ENCODE results near the gene CSF2.
A peak's percentile ranks its signal among the peaks of the same experiment; 100 is the strongest.

CSF2 gene

DNA sequence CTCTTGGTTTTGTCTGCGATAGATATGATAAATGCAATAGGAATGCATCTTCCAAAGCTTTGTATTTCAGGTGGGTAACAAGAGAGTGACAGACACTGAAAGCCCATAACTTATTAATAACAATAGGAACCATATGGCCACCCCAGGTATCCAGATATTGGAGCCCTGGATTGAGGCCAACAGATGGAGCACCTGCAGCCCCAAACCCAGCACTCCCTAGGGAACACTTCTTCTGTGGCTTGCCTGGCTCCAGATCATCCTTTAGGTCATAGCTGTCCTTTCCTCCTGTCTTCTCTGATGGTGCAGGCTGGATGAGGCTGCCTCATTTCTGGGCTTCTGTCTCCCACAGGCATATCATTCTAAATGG, 18.2 kb upstream of the CSF2 start:
- DNase-seq (ENCODE audit: low read depth), result no peak

DNA sequence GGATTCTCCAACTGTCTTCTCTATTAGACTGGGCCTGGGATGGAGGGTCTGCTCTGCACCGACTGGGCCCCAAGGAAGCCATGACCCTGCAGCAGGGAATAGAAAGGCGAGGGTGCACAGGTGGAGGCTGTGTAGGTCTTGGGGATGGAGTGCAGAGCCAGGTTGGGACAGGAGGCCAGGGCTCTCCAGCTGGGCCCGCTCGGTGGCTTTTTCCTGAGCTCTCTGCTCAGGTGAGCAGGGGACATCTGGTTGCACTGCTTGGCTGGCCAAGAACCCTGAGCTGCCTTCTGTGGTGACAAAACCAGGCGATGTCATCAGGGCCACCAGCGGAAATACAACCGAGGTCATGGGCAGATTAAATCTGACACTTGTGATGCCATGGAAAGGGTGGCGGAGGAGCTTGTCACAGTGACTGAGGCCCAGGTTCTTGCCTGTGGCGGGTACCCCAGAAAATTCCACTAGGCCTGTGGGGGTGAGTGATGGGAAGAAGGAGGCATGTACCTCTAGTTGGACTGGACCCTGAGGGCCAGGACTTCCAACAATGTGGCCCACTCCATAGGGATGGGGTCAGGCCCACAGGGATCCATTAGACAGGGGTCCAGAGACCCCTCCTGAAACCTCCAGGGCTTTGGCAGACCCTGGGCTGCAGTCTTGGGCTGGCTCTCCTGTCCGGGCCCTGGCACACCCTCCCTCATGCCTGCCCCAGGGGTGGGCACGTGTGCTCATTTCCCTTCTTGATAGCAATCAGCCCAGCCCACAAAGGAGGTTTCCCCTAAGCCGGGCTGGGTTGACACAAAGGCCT, 17.6 kb upstream of the CSF2 start:
- no peak for DNase-seq (ENCODE audit: low read depth)

- DNase-seq (ENCODE audit: low read depth), result no peak
Observed at GRCh38 chr5:132056610-132057497, 16.7 kb upstream of the CSF2 start.

- no peak for DNase-seq (ENCODE audit: low read depth)
Observed at GRCh38 chr5:132057498-132058255, 15.9 kb upstream of the CSF2 start.

DNA sequence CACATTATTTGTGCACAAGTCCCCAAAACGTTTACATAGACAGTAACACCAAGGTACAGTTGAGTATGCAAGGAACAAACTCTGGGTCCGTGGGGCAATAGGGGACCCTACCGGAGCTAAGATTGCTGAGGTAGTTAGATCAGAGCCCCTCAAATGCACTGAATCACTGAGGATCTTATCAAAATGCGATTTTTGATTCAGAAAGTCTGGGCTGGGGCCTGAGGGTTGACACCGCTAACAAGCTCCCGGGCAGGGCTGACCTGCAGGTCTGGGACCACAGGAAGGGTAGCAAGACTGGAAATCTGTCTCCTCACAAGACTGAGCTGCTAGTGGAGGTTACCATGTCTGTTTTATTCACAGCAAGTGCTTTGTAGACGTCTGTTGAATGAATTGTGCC, 14.9 kb upstream of the CSF2 start:
- no peak for DNase-seq (ENCODE audit: low read depth)

DNA sequence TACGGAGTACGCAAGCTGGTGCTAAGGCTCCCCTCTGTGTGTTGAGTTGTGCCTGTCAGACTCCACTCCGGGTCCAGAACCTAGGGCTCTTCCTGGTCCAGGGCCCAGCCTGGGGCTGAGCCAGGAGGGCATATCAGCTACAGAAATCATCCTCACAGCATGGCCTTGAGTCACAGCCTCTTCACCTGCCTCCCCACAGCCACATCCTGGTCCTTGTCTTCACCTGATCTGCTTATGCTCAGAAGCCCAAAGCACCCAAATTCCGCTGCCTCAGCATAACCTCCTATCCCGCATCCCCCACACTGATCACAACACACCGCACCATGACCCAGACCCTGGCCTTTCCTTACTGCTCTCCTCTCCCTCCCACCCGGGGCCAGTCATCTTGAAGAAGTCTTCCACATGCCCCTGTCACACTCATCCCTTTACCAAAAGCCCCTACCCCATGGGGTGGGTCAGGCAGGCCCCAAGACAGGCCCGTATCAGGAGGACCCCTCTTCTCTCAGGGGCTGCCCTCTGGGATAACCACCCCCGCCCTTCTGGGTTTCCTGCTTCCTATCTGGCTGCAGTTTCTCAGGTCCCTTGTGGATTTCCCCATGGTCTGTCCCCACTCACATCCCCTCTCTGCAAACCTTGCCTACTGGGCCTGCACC, 14.4 kb upstream of the CSF2 start:
- DNase-seq (ENCODE audit: low read depth), result no peak

- DNase-seq (ENCODE audit: low read depth), result no peak
Observed at GRCh38 chr5:132059696-132060500, 13.7 kb upstream of the CSF2 start.

DNA sequence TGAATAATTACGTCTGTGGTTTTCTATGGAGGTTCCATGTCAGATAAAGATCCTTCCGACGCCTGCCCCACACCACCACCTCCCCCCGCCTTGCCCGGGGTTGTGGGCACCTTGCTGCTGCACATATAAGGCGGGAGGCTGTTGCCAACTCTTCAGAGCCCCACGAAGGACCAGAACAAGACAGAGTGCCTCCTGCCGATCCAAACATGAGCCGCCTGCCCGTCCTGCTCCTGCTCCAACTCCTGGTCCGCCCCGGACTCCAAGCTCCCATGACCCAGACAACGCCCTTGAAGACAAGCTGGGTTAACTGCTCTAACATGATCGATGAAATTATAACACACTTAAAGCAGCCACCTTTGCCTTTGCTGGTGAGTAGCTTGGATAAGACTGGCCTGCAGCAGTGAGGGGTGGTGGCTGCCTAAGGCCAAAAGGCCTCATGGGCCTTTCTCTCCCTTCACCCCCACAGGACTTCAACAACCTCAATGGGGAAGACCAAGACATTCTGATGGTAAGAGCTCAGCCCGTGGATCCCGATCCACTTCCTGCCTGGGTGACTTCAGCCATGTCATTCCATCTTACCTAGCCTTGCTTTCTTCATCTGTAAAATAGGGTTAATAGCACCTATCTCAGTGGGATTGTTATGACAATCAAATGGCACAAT, 13.0 kb upstream of the CSF2 start, which contains the start of gene IL3:
Gene IL3 (plus strand): TSS at position 155 of the 661 bp plus-strand sequence. CDS start 52 bp downstream, at position 207.
- no peak for DNase-seq (ENCODE audit: low read depth)

DNA sequence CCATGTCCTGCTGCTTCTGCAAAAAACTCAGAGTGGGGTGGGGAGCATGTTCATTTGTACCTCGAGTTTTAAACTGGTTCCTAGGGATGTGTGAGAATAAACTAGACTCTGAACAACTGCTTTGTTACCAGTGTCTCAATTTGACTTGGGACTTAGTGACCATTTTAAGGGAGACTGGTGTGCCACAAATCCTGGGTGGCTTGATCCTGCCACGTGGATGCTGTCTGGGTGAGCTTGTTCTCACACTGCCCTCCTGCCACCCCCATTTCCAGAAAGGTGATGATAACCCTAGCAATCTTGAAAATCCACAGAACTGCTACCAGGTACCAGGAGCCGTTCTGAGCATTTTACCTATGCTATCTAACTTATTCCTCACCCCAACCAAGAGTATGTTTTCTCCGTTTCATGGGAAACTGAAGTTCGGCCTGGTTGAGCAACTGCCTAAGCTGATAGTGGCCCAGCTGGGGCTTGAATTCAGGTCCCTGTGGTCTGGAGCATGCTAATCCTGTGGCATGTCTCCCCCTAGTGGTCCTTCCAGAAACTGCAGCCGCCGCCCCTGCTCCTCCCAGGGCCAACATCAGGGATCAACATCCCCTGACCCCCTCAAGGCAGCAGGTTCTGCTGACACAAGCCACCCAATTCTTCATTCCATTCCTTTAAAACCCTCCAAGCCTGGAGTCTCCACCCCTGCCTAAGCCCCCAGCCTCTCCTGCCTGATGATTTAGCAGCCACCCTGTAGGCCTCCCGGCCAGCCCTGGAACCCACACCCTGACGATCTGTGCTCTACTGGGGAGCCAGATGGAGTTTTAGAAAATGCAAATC, 10.3 kb upstream of the CSF2 start:
- peak; percentile 50 for DNase-seq (ENCODE audit: low read depth)

DNA sequence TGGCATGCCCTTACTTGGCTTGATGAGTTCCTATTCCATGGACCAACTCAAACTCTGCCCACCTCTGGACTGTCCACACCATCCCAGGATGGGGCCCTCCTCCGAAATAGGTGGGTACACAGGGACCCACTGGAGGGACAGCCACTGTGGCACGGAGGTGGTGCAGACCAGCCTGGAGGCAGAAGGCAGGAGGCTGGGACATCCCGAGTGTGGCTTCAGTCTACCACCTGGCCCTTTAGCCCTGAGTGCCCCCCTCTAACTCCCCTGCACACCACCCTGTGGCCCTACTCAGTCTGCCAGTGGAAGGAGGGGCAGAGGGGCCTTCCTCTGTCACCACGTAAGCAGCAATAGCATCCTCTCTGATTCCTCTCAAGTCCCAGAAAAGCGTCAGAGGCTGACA, 9.4 kb upstream of the CSF2 start:
- no peak for DNase-seq (ENCODE audit: low read depth)

GRCh38 chr5:132064738-132065331, 8.8 kb upstream of the CSF2 start:
- peak; percentile 53 for DNase-seq (ENCODE audit: low read depth)

DNA sequence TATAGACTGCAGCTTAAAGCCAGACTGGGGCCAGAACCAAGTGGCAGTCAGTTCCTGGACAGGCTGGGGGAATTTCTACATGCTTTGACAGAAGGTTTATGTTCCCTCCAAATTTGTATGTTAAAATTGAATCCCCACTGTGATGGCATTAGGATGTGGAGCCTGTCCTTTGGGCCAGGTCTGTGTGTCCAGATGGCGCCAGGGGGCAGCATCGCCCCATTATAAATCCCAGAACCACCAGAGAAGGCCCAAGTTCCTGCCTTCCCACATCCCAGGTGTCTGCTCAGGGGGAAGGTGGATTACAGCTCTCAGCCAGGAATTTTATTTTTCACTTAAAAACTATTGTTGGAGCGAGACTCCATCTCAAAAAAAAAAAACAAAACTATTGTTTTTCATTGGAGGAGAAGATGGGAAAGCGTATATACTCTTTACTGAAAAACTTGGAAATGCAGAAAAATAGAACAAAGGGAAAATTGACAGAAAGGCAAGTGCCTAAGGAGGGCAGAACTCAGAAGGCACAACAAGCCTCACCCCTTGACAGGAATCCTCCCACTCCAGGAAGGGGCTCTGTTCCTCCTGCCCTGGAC, 8.1 kb upstream of the CSF2 start:
- peak; percentile 45 for DNase-seq (ENCODE audit: low read depth)

GRCh38 chr5:132065951-132066701, 7.5 kb upstream of the CSF2 start:
- DNase-seq (ENCODE audit: low read depth), result no peak

DNA sequence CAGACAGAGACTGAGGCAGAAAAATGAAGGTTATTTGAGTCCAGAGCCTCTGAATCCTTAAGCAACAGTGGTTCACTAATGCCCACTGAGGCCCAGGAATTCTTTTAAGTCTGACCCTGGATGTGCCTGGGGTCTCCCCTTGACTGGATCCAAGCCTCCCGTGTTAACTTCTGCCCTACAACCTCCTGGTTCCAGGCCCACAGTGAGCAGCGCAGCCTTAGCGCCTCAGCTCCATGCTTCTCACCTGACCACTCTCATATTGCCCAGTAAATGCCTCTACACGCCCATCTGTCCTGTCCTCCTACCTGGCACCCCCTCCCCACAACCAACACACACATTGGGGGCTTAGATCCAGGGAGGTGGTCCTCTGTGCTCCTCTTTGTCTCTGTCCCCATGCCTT, 6.7 kb upstream of the CSF2 start:
- DNase-seq (ENCODE audit: low read depth), result no peak

DNA sequence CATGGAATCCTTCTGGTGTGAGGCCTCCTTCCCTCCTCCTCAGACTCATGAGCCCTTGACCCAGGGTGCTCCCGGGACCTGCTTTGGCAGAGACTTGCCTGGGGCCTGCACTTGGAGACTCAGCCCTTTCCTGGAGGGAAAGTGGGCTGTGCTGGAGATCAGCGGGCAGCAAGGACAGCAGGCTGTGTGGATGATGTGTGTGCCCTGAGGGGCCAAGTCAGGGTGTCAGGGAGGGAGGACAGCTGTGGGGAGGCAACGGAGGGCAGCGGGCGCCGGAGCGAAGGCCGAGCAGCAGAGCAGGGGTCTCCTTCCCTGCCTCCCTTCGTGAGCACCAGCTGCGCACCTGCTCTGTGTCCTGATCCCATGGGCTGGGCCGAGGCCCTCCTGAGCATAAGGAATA, 6.1 kb upstream of the CSF2 start:
- no peak for DNase-seq (ENCODE audit: low read depth)

- no peak for DNase-seq (ENCODE audit: low read depth)
Observed at GRCh38 chr5:132067941-132068808, 5.4 kb upstream of the CSF2 start.

DNA sequence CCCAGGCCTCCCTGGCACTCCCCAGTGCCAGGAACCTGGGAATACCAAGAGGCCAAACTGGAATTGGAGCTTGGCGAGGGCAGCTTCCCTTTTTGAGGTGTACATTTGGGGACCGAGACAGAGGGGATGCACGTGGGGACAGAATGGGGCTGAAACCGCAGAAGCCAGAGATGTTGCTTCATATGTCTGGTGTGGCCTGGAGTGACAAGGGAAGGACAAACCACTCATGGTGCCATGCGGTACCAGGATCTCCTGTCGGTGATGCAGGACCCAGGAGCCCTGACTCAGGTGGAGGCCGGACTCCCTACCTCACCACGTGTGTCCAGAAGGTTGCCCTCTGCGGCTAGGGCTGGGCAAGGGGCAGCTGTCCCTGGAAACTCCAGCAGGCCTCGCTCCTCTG, 4.0 kb upstream of the CSF2 start:
- no peak for DNase-seq (ENCODE audit: low read depth)

Data from fibroblast of gingiva (primary cell).